ENCODE results near the gene CXCR1.
"Not testable (repeated sequence)": the region's sequence is repeated elsewhere in the genome, so short reads cannot be mapped to it uniquely, and the experiment has no call there.

Gene CXCR1

GRCh38 chr2:218155953-218156479 is 10.7 kb downstream of the CXCR1 start:
- DNase-seq: no peak

- DNase-seq: no peak
Measured at GRCh38 chr2:218152777-218153176, 14.0 kb downstream of the CXCR1 start.

- no peak for DNase-seq
Measured at GRCh38 chr2:218152172-218152571, 14.6 kb downstream of the CXCR1 start.

GRCh38 chr2:218149848-218150440 is 16.8 kb downstream of the CXCR1 start:
- DNase-seq: no peak

- no peak for DNase-seq
Measured at GRCh38 chr2:218149098-218149497, 17.7 kb downstream of the CXCR1 start.

GRCh38 chr2:218146056-218146455 is 20.7 kb downstream of the CXCR1 start:
- no peak for DNase-seq

GRCh38 chr2:218145124-218145523 is 21.6 kb downstream of the CXCR1 start:
- no peak for DNase-seq

GRCh38 chr2:218138047-218138446 is 28.7 kb downstream of the CXCR1 start:
- DNase-seq: no peak

- DNase-seq: no peak
Measured at GRCh38 chr2:218137514-218137913, 29.2 kb downstream of the CXCR1 start.

GRCh38 chr2:218130822-218131221 is 35.9 kb downstream of the CXCR1 start:
- no peak for DNase-seq

GRCh38 chr2:218130377-218130776 is 36.4 kb downstream of the CXCR1 start:
- no peak for DNase-seq

- DNase-seq: no peak
Measured at GRCh38 chr2:218129458-218130135, 37.2 kb downstream of the CXCR1 start.

GRCh38 chr2:218128781-218129457 is 37.8 kb downstream of the CXCR1 start:
- DNase-seq: no peak

GRCh38 chr2:218127929-218128455 is 38.8 kb downstream of the CXCR1 start:
- no peak for DNase-seq

GRCh38 chr2:218125626-218126080 is 41.1 kb downstream of the CXCR1 start, which contains the start of gene CXCR2:
CXCR2 (plus strand) TSS chr2:218126028; CDS start chr2:218134802, 8,774 bp downstream.
- DNase-seq: no peak

- DNase-seq: no peak
Measured at GRCh38 chr2:218125095-218125494, 41.7 kb downstream of the CXCR1 start.

- DNase-seq: no peak
Measured at GRCh38 chr2:218123986-218124385, 42.8 kb downstream of the CXCR1 start.

- not testable (repeated sequence) for DNase-seq
Measured at GRCh38 chr2:218122286-218122685, 44.5 kb downstream of the CXCR1 start.

- DNase-seq: not testable (repeated sequence)
Measured at GRCh38 chr2:218121789-218122188, 45.0 kb downstream of the CXCR1 start.

Data from NCI-H510A treated with DMSO at 0.1 percent for 48 hours (cell line).